ENCODE measurements around the gene METTL21C. TPM values are rescaled to one million over a fixed set of nuclear protein-coding genes. Genes with fewer than 3 reads are reported as not detected.
A peak's percentile ranks its signal among the peaks of the same experiment; 100 is the strongest.

Gene METTL21C
- total RNA-seq, 4 donors from 2014 or later = not detected

- TF ChIP-seq CTCF (IDR thresholded peaks at IDR 0.05) = no peak
- ATAC-seq (ENCODE audit: low FRiP score) (no peak), DNase-seq (ENCODE audit: low spot score) (no peak)
Observed at GRCh38 chr13:102704238-102705058, 9.6 kb upstream of the METTL21C start.

- ATAC-seq (ENCODE audit: low FRiP score) (no peak), DNase-seq (ENCODE audit: low spot score) (no peak)
- no peak for TF ChIP-seq CTCF (IDR thresholded peaks at IDR 0.05)
Observed at GRCh38 chr13:102703726-102704035, 8.8 kb upstream of the METTL21C start.

- ATAC-seq (ENCODE audit: low FRiP score) = no peak
- no peak for TF ChIP-seq CTCF (IDR thresholded peaks at IDR 0.05)
- no peak for DNase-seq (ENCODE audit: low spot score)
Observed at GRCh38 chr13:102702965-102703725, 8.3 kb upstream of the METTL21C start.

- no peak for ATAC-seq (ENCODE audit: low FRiP score)
- no peak for TF ChIP-seq CTCF (IDR thresholded peaks at IDR 0.05)
- DNase-seq (ENCODE audit: low spot score) = no peak
Observed at GRCh38 chr13:102701331-102701730, 6.5 kb upstream of the METTL21C start.

- no peak for DNase-seq (ENCODE audit: low spot score)
- ATAC-seq (ENCODE audit: low FRiP score) = peak; percentile 50
- no peak for TF ChIP-seq CTCF (IDR thresholded peaks at IDR 0.05)
Observed at GRCh38 chr13:102700088-102701031, 5.5 kb upstream of the METTL21C start.

GRCh38 chr13:102699504-102699903, 4.7 kb upstream of the METTL21C start:
- DNase-seq (ENCODE audit: low spot score) = no peak
- no peak for TF ChIP-seq CTCF (IDR thresholded peaks at IDR 0.05)
- no peak for ATAC-seq (ENCODE audit: low FRiP score)
